ENCODE results near the gene TIMM10.
"Not testable (repeated sequence)": the region's sequence is repeated elsewhere in the genome, so short reads cannot be mapped to it uniquely, and the experiment has no call there.

TIMM10 gene

GRCh38 chr11:57541169-57541568, 10.6 kb upstream of the TIMM10 start:
- DNase-seq = no peak

GRCh38 chr11:57539342-57539741, 8.8 kb upstream of the TIMM10 start:
- DNase-seq = no peak

GRCh38 chr11:57536947-57537619, 6.5 kb upstream of the TIMM10 start, which contains the start of gene SMTNL1:
Gene SMTNL1 (plus strand): TSS chr11:57537595. CDS start chr11:57542643, 5,048 bp downstream.
- no peak for DNase-seq

- not testable (repeated sequence) for DNase-seq
Observed at GRCh38 chr11:57534449-57534848, 3.9 kb upstream of the TIMM10 start.

- no peak for DNase-seq
Observed at GRCh38 chr11:57530215-57530595, 349 bp downstream of the TIMM10 start.

GRCh38 chr11:57529012-57529411, 1.5 kb downstream of the TIMM10 start:
- no peak for DNase-seq

- DNase-seq = peak in 1 of 2 experiments; percentile 57
Observed at GRCh38 chr11:57527056-57527631, 3.4 kb downstream of the TIMM10 start.

GRCh38 chr11:57523419-57523818, 7.1 kb downstream of the TIMM10 start:
- no peak for DNase-seq

GRCh38 chr11:57521116-57521515, 9.4 kb downstream of the TIMM10 start:
- no peak for DNase-seq

GRCh38 chr11:57516061-57516443, 14.5 kb downstream of the TIMM10 start:
- no peak for DNase-seq

GRCh38 chr11:57515332-57516060, 15.1 kb downstream of the TIMM10 start, which contains the start of gene SLC43A1:
Gene SLC43A1 (minus strand): TSS chr11:57515702. CDS start chr11:57514111, 1,591 bp downstream.
- DNase-seq = peak in 1 of 2 experiments; percentile 30

- DNase-seq = no peak
Observed at GRCh38 chr11:57514538-57515331, 15.8 kb downstream of the TIMM10 start.

- no peak for DNase-seq
Observed at GRCh38 chr11:57513911-57514537, 16.5 kb downstream of the TIMM10 start.

- no peak for DNase-seq
Observed at GRCh38 chr11:57513452-57513795, 17.1 kb downstream of the TIMM10 start.

GRCh38 chr11:57512646-57513451, 17.7 kb downstream of the TIMM10 start:
- no peak for DNase-seq

GRCh38 chr11:57511741-57512430, 18.7 kb downstream of the TIMM10 start:
- DNase-seq = no peak

GRCh38 chr11:57508341-57509170, 22.0 kb downstream of the TIMM10 start:
- no peak for DNase-seq

- DNase-seq = no peak
Observed at GRCh38 chr11:57506522-57506921, 24.0 kb downstream of the TIMM10 start.

- no peak for DNase-seq
Observed at GRCh38 chr11:57504511-57504910, 26.0 kb downstream of the TIMM10 start.

- no peak for DNase-seq
Observed at GRCh38 chr11:57502870-57503269, 27.7 kb downstream of the TIMM10 start.

Measured in SW 1271 (cell line).